ENCODE results near the gene ASGR1. TPM values are rescaled to one million over a fixed set of nuclear protein-coding genes. Genes with fewer than 3 reads are reported as not detected.
A peak's percentile ranks its signal among the peaks of the same experiment; 100 is the strongest.

ASGR1 gene
- total and polyA plus RNA-seq, 12 donors: 0.32 to 1.2 (median 0.58) TPM; not detected in 2

DNA sequence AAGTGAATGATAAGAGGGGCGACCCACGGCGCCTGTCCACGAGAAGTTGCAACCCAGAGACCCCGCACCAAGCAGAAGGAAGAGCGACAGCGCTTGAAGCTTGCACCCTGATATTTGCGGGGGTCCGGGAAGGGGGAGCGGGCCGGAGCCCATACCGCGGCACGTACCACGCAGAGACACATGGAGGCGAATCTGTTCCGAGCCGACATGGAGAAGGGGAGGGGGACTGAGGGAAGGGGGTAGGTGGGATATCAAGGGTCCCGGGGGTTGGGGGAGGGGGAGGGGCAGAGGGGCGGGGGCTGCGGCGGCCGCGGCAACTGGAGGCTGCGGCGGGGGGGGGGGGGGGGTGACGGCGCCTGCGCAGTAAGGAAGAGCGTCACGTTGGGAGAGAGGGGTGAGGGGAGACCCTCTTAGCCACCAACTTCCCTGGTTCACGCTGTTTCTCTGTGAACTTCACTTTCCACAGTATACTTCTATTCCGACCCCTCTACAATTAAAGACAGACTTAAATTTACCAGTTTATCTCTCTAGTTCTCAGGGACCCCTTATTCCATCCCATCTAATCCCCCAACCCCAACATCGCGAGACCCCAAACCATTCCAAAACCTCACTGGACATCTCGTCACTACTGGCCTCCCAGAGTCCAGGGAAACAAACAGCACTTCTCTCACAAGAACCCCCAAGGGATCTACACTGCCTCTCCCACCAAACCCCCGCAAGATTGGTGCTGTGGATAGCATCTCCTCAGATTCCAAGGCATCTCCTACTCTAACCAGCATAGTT lies 32.5 kb upstream of the ASGR1 start:
- intact Hi-C loops (cut with DNase I): no loop called here
- 44 to 49% methylated on average over 24 to 37 of the region's 37 CpGs for WGBS, 2 donors
- TF ChIP-seq, protein P1, sequence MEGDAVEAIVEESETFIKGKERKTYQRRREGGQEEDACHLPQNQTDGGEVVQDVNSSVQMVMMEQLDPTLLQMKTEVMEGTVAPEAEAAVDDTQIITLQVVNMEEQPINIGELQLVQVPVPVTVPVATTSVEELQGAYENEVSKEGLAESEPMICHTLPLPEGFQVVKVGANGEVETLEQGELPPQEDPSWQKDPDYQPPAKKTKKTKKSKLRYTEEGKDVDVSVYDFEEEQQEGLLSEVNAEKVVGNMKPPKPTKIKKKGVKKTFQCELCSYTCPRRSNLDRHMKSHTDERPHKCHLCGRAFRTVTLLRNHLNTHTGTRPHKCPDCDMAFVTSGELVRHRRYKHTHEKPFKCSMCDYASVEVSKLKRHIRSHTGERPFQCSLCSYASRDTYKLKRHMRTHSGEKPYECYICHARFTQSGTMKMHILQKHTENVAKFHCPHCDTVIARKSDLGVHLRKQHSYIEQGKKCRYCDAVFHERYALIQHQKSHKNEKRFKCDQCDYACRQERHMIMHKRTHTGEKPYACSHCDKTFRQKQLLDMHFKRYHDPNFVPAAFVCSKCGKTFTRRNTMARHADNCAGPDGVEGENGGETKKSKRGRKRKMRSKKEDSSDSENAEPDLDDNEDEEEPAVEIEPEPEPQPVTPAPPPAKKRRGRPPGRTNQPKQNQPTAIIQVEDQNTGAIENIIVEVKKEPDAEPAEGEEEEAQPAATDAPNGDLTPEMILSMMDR (IDR thresholded peaks at IDR 0.05): no peak
- Histone ChIP-seq H3K27ac (no peak overlapping the region), H3K4me1 (peaks cover 4 to 36% (median 28%) of the 10 kb centered on the region in 9 donors), H3K4me3 (peak overlapping the region in 4 of 10 donors; percentile 7 to 30 (median 12)), H3K36me3 (no peaks in the 10 kb centered on the region), H3K27me3 (no peaks in the 10 kb centered on the region), H3K9me3 (no peaks in the 10 kb centered on the region)
- DNase-seq (no peak), ATAC-seq (no peak)

GRCh38 chr17:7208754-7209460 lies 29.7 kb upstream of the ASGR1 start:
- WGBS, 2 donors: 84 to 90% methylated on average over 9 of the region's 9 CpGs
- Histone ChIP-seq H3K36me3 (peaks cover 0 to under 1% (median 0%) of the 10 kb centered on the region in 9 donors), H3K4me1 (peaks cover 2 to 29% (median 14%) of the 10 kb centered on the region in 9 donors), H3K4me3 (no peak overlapping the region), H3K27me3 (no peaks in the 10 kb centered on the region), H3K27ac (no peak overlapping the region), H3K9me3 (no peaks in the 10 kb centered on the region)
- ATAC-seq (no peak), DNase-seq (no peak)
- intact Hi-C loops (cut with DNase I): no loop called here
- TF ChIP-seq, protein P1 (IDR thresholded peaks at IDR 0.05): no peak

- Histone ChIP-seq H3K36me3 (peaks cover 0 to 9% (median 2%) of the 10 kb centered on the region in 9 donors), H3K27me3 (no peaks in the 10 kb centered on the region), H3K4me1 (peaks cover 0 to 24% (median 10%) of the 10 kb centered on the region in 9 donors), H3K27ac (peak overlapping the region in 1 of 10 donors; percentile 25), H3K4me3 (peak overlapping the region in 1 of 10 donors; percentile 11), H3K9me3 (no peaks in the 10 kb centered on the region)
- ATAC-seq (no peak), DNase-seq (no peak)
- WGBS, 2 donors: 55 to 59% methylated on average over 20 to 21 of the region's 21 CpGs
- TF ChIP-seq, protein P1 (IDR thresholded peaks at IDR 0.05): no peak
- intact Hi-C loops (cut with DNase I): no loop called here
Observed at GRCh38 chr17:7208027-7208571, 28.9 kb upstream of the ASGR1 start.

Data from heart right ventricle (tissue), 16 donors.